ENCODE results near the gene BCAR3. TPM values are rescaled to one million over a fixed set of nuclear protein-coding genes. Genes with fewer than 3 reads are reported as not detected.
"Not testable (repeated sequence)": the region's sequence is repeated elsewhere in the genome, so short reads cannot be mapped to it uniquely, and the experiment has no call there.

BCAR3 gene
- total RNA-seq, 3 donors from 2014 or later (not counting 1 experiment from before 2014, with no cell fraction given): 0.52 to 6.5 (median 2.4) TPM

GRCh38 chr1:93662481-93663207, 19.0 kb downstream of the BCAR3 start:
- no peak for ATAC-seq
- no peaks in the 10 kb centered on the region for H3K36me3 Mint-ChIP-seq
- no peak for DNase-seq
- H3K4me1 Mint-ChIP-seq: no peaks in the 10 kb centered on the region
- H3K4me3 Mint-ChIP-seq: no peak overlapping the region
- H3K27ac Mint-ChIP-seq: no peak overlapping the region
- H3K4me1 ChIP-seq (ENCODE audit: control insufficient read depth, insufficient read depth, low read length): no peaks in the 10 kb centered on the region
- no peaks in the 10 kb centered on the region for H3K36me3 ChIP-seq (ENCODE audit: control insufficient read depth, insufficient read depth, low read length)
- no peaks in the 10 kb centered on the region for H3K9me3 ChIP-seq (ENCODE audit: control insufficient read depth, insufficient read depth, low read length)
- WGBS (ENCODE audit: insufficient coverage): 79% methylated on average over 7 of the region's 7 CpGs
- H3K27me3 Mint-ChIP-seq (ENCODE audit: low read depth in 2 of 2): no peaks in the 10 kb centered on the region
- no peaks in the 10 kb centered on the region for H3K9me3 Mint-ChIP-seq
- H3K27ac ChIP-seq (ENCODE audit: low read length): no peak overlapping the region
- intact Hi-C loops (cut with micrococcal nuclease): no loop called here
- no peak overlapping the region for H3K4me3 ChIP-seq (ENCODE audit: low read length)
- no peak for TF ChIP-seq CTCF (IDR thresholded peaks at IDR 0.05)
- H3K27me3 ChIP-seq (ENCODE audit: control insufficient read depth, insufficient read depth, low read length): no peaks in the 10 kb centered on the region

- Histone ChIP-seq H3K4me3 (ENCODE audit: low read length) (no peak overlapping the region), H3K27ac (ENCODE audit: low read length) (no peak overlapping the region), H3K9me3 (ENCODE audit: control insufficient read depth, insufficient read depth, low read length) (no peaks in the 10 kb centered on the region), H3K4me1 (ENCODE audit: control insufficient read depth, insufficient read depth, low read length) (no peaks in the 10 kb centered on the region), H3K27me3 (ENCODE audit: control insufficient read depth, insufficient read depth, low read length) (no peaks in the 10 kb centered on the region), H3K36me3 (ENCODE audit: control insufficient read depth, insufficient read depth, low read length) (no peaks in the 10 kb centered on the region)
- no peak for TF ChIP-seq CTCF (IDR thresholded peaks at IDR 0.05)
- Mint-ChIP-seq H3K27ac (no peak overlapping the region), H3K4me3 (no peak overlapping the region), H3K9me3 (no peaks in the 10 kb centered on the region), H3K4me1 (no peaks in the 10 kb centered on the region), H3K27me3 (ENCODE audit: low read depth in 2 of 2) (no peaks in the 10 kb centered on the region), H3K36me3 (no peaks in the 10 kb centered on the region)
- ATAC-seq (no peak), DNase-seq (no peak)
- WGBS (ENCODE audit: insufficient coverage): 46% methylated on average over 6 of the region's 7 CpGs
- intact Hi-C loops (cut with micrococcal nuclease): no loop called here
These were observed 19.7 kb downstream of the BCAR3 start for GRCh38 chr1:93661829-93662474.

GRCh38 chr1:93661341-93661740, 20.3 kb downstream of the BCAR3 start:
- H3K4me1 ChIP-seq (ENCODE audit: control insufficient read depth, insufficient read depth, low read length); H3K9me3 ChIP-seq (ENCODE audit: control insufficient read depth, insufficient read depth, low read length); H3K27ac ChIP-seq (ENCODE audit: low read length); H3K27me3 ChIP-seq (ENCODE audit: control insufficient read depth, insufficient read depth, low read length); H3K27ac Mint-ChIP-seq; H3K4me3 ChIP-seq (ENCODE audit: low read length); DNase-seq; ATAC-seq; H3K4me3 Mint-ChIP-seq; intact Hi-C loops (cut with micrococcal nuclease); H3K27me3 Mint-ChIP-seq (ENCODE audit: low read depth in 2 of 2); H3K9me3 Mint-ChIP-seq; H3K36me3 Mint-ChIP-seq; H3K4me1 Mint-ChIP-seq; H3K36me3 ChIP-seq (ENCODE audit: control insufficient read depth, insufficient read depth, low read length): not testable (repeated sequence)
- WGBS (ENCODE audit: insufficient coverage): 96% methylated on average over 9 of the region's 9 CpGs

- H3K4me1 ChIP-seq (ENCODE audit: control insufficient read depth, insufficient read depth, low read length): no peaks in the 10 kb centered on the region
- intact Hi-C loops (cut with micrococcal nuclease): no loop called here
- no peak for ATAC-seq
- no peak overlapping the region for H3K4me3 Mint-ChIP-seq
- H3K27me3 Mint-ChIP-seq (ENCODE audit: low read depth in 2 of 2): no peaks in the 10 kb centered on the region
- no peaks in the 10 kb centered on the region for H3K9me3 Mint-ChIP-seq
- no peak for DNase-seq
- no peak overlapping the region for H3K4me3 ChIP-seq (ENCODE audit: low read length)
- WGBS (ENCODE audit: insufficient coverage): 98% methylated on average over 5 of the region's 9 CpGs
- no peaks in the 10 kb centered on the region for H3K4me1 Mint-ChIP-seq
- H3K27ac Mint-ChIP-seq: no peak overlapping the region
- H3K36me3 ChIP-seq (ENCODE audit: control insufficient read depth, insufficient read depth, low read length): no peaks in the 10 kb centered on the region
- H3K9me3 ChIP-seq (ENCODE audit: control insufficient read depth, insufficient read depth, low read length): no peaks in the 10 kb centered on the region
- TF ChIP-seq CTCF (IDR thresholded peaks at IDR 0.05): no peak
- H3K27ac ChIP-seq (ENCODE audit: low read length): no peak overlapping the region
- H3K36me3 Mint-ChIP-seq: no peaks in the 10 kb centered on the region
- H3K27me3 ChIP-seq (ENCODE audit: control insufficient read depth, insufficient read depth, low read length): no peaks in the 10 kb centered on the region
These were observed 21.7 kb downstream of the BCAR3 start for GRCh38 chr1:93659822-93660503.

Data from natural killer cell (primary cell).